ENCODE results near the gene ARHGEF25. TPM values are rescaled to one million over a fixed set of nuclear protein-coding genes. Genes with fewer than 3 reads are reported as not detected.

Gene ARHGEF25
- total and polyA plus RNA-seq, 2 of the 13 experiments (the other 11 are each of a cell fraction or from before 2014, with no cell fraction given) = 11.5 to 12.5 TPM

- TF ChIP-seq ARID4A (CRISPR knock-in tag; IDR thresholded peaks at IDR 0.05; ENCODE audit: borderline replicate concordance) (peak; percentile 80; the same call in 1 of the 2 replicates), FOXJ3 (CRISPR knock-in tag; IDR thresholded peaks at IDR 0.05; ENCODE audit: borderline replicate concordance) (no peak), ZNF160 (CRISPR knock-in tag; IDR thresholded peaks at IDR 0.05) (peak; percentile 38; the same call in 1 of the 2 replicates), KDM2A (CRISPR knock-in tag; IDR thresholded peaks at IDR 0.05; ENCODE audit: borderline replicate concordance, low read depth) (peak; percentile 56; the same call in 1 of the 2 replicates), HCFC1 (IDR thresholded peaks at IDR 0.05; ENCODE audit: low read depth, low read length) (no peak), ZNF644 (CRISPR knock-in tag; IDR thresholded peaks at IDR 0.05; ENCODE audit: low read depth) (no peak), JUNB (CRISPR knock-in tag; IDR thresholded peaks at IDR 0.05; ENCODE audit: borderline replicate concordance) (no peak), ZNF646 (CRISPR knock-in tag; IDR thresholded peaks at IDR 0.05) (no peak), KAT8 (CRISPR knock-in tag; IDR thresholded peaks at IDR 0.05) (peak; percentile 79), THAP11 (CRISPR knock-in tag; IDR thresholded peaks at IDR 0.05) (peak; percentile 57; the same call in 1 of the 2 replicates), ZNF614 (CRISPR knock-in tag; IDR thresholded peaks at IDR 0.05; ENCODE audit: borderline replicate concordance) (peak; percentile 28; the same call in 1 of the 2 replicates), HIVEP1 (CRISPR knock-in tag; IDR thresholded peaks at IDR 0.05) (no peak), ZNF768 (CRISPR knock-in tag; IDR thresholded peaks at IDR 0.05) (peak; percentile 59; the same call in 1 of the 2 replicates), ZBTB43 (CRISPR knock-in tag; conservative IDR thresholded peaks at IDR 0.05) (peak; percentile 68; the same call in 1 of the 2 replicates), SIN3B (IDR thresholded peaks at IDR 0.05; ENCODE audit: low read length) (no peak), LCORL (IDR thresholded peaks at IDR 0.05) (no peak), LCORL (CRISPR knock-in tag; IDR thresholded peaks at IDR 0.05) (no peak), JUN (CRISPR knock-in tag; IDR thresholded peaks at IDR 0.05) (no peak)
Measured at GRCh38 chr12:57611108-57611826, at the start of gene ARHGEF25 (continued).
